GM19043 (cell line): ENCODE measurements around the gene GNPTG.
"Not testable (repeated sequence)": the region's sequence is repeated elsewhere in the genome, so short reads cannot be mapped to it uniquely, and the experiment has no call there.

ENCODE experiments used
- ATAC-seq: cut with Tn5 transposase; IDR thresholded peaks from one replicate; pipeline ENCODE4 v1.9.1; 2021; ENCODE audit warnings: low read depth; ENCODE audit not compliant: unreplicated experiment

Gene GNPTG

GRCh38 chr16:1317479-1318267, 34.1 kb upstream of the GNPTG start:
- ATAC-seq, result no peak

DNA sequence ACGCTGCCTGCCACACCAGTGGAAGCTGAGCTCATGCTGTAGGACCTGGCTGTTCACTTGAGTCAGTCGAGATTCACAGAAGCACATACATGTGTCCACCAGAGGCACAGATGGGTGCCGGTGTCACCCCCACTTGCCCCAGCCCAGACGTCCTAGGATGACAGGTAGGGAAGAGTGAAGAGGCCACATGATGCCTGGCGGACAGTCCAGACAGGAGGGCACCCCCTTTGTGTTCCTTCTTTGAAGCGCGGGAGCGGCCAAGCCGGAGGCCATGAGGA, 33.5 kb upstream of the GNPTG start:
- no peak for ATAC-seq

DNA sequence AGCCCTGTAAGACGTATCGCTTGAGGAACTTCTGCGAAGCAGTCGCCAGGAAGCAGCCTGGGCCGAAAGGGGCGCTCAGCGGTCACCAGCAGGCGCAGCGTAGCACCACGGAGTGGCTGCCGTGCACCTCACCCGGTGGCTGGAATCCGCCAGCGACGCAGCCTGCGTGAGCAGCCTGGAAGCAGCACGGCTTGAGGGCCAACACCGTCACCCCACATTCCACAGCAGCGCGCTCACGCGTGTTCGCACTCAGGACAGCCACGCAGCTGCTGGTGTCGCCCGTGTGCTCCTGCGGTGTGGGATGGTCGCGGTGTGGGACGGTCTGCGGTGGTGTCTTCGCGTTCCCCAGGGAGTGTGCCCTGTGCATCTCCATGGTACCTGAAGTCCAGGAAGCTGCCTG, 32.7 kb upstream of the GNPTG start:
- no peak for ATAC-seq

- ATAC-seq, result no peak
Observed at GRCh38 chr16:1320097-1320496, 31.6 kb upstream of the GNPTG start.

DNA sequence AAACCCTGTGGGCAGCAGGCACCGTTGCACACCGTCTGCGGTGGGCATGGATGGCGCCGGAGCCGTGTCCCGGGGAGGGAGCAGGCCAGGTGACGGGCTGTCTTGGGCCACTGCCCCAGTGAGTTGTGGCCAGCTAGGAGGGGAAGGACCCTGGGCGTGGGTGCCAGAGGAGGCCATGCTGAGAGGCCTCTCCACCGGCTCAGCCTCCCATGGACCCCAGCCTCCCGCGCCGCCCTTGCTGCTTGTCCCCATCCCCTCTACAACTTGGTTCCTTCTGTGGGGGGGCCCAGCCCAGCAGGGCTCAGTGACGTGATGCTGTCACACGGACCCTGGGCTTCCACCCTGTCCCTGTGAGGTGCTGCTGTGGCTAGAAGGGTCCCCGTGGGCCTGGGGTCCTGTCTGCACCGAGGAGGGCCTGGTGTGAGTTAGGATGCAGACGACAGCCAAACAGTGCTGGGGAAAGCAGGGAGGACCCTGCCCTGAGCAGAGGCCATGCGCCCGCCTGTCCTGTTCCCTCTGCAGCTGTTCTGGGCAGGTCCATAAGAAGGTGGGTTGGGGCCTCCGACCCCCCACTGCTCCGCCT, 31.0 kb upstream of the GNPTG start:
- no peak for ATAC-seq

- ATAC-seq, result no peak
Observed at GRCh38 chr16:1322407-1322806, 29.3 kb upstream of the GNPTG start.

DNA sequence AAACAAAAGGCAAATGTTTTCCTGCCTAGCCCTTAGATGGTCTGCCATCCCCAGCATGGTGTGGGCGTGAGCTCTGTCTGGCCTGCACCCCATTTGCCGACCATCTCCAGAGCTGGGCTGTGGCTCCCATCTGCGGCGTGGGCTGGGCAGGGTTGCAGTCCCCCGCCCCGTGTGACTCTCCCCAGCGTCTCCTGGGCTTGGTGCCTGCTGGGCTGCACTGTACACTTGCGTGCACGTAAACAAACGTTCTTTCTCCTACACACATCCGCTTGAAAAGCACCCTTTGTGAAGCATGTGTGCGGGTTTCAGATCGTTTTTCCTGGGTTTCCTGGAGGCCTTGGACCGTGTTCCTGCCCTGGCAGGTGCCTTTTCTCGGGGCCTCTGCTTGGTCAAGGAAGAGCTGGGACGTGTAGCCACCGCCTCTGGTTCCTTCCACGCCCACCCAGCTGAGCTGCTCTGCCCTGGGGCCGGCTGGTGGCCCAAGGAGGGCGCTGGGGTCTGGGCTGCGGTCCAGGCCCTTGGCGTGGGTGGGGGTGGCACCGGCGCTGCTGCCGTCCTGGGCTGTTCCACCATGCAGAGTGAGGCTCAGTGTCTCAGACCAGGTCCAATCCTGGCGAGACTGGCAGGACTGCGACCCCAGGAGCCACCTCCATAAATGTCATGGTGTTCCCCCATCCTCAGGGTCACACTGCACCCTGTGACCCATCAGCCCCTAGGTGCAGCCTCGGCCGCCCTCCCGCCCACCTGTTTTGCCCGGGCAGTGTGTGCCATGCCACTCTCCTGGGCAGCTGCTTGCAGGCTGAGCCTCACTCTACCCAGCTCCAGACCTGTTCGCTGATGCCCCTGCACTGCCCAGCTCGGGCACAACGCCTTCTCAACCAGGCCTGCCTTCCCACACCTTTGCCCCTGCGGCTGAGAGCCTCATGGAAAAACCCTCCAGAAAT, 28.2 kb upstream of the GNPTG start:
- ATAC-seq, result no peak

- no peak for ATAC-seq
Observed at GRCh38 chr16:1324286-1324826, 27.4 kb upstream of the GNPTG start.

GRCh38 chr16:1325261-1325660, 26.5 kb upstream of the GNPTG start:
- ATAC-seq, result no peak

DNA sequence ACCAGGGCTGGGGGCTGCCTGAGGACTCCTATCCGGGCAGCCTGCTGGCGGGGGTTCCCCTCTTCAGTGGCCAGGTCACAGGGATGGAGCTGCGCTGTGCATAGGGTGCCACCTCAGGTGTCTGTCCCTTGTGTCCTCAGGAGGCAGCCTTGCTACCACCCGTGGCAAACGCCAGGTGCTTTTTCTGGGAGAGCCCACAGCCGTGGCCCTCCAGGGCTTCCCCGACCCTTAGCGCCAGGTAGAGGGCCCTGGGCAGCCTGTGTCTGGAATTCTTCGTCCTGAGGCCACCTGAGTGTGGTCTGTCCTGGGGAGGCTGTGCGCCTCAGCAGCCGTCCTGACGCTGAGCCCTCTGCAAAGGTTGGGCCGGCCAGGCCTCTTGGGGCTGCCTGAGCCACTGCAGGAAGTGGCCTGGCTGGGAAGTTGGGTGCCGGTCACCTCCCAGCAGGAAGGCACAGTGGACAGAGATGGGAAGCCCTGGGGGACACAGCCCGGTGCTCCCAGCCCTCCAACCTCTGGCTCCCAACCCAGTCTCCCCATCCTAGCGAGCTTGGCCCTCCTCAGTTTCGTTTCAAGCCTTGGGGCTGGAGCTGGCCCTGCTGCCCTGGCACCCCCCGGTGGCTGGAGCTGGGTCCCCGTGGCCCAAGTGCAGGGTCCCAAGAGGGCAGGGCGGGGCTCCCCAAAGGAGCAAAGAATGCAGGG, 25.9 kb upstream of the GNPTG start:
- no peak for ATAC-seq

- no peak for ATAC-seq
Observed at GRCh38 chr16:1326391-1326790, 25.3 kb upstream of the GNPTG start.

- ATAC-seq, result no peak
Observed at GRCh38 chr16:1326946-1327618, 24.6 kb upstream of the GNPTG start.

DNA sequence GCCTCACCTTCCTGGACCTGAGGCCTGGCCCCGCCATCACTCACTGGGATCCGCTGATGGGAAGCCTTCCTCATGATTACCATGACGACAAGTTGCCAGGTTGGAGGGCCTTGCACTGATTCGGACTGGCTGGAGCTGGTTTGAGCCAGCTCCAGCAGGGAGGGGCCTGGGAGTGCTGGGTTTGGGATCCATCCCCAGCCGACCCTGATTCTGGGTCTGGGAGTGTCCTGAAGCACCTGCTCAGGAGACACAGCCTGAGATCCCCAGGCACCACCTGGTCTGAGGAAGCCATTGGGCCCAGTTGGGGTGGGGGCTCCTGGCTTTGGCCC, 24.1 kb upstream of the GNPTG start:
- no peak for ATAC-seq

- ATAC-seq, result not testable (repeated sequence)
Observed at GRCh38 chr16:1328136-1328535, 23.6 kb upstream of the GNPTG start.

- ATAC-seq, result not testable (repeated sequence)
Observed at GRCh38 chr16:1328961-1329360, 22.8 kb upstream of the GNPTG start.

DNA sequence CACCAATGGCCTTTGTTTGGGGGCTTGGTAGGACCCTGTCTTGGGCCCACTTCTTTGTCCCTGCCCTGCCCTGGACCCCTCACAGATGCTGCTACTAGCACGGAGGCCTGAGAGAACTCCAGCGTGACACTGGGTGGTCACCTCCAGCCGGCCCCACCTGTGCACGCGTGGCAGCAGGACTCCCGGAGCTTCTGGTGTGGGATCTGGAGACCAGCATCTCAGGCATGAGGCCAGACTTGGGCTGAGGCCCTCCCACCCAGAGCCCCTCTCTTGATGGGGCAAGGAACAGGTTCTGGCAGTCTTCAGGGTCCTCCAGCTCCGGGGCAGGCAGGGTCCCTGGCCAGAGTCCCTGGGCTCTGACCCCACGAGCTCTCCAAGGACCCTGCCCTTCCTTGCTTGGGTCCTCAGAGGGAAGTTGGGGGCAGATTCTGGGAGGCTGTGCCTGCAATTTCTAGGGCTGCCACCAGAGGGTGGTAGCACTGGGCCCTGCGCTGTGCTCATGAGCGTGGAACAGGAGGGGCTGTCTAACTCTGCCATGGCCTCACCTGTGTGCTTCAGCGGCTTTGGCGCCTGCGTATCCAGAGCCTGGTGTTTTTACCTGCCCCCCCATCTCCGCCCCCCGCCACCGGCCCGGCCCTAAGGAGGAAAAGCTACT, 21.3 kb upstream of the GNPTG start:
- ATAC-seq, result no peak

DNA sequence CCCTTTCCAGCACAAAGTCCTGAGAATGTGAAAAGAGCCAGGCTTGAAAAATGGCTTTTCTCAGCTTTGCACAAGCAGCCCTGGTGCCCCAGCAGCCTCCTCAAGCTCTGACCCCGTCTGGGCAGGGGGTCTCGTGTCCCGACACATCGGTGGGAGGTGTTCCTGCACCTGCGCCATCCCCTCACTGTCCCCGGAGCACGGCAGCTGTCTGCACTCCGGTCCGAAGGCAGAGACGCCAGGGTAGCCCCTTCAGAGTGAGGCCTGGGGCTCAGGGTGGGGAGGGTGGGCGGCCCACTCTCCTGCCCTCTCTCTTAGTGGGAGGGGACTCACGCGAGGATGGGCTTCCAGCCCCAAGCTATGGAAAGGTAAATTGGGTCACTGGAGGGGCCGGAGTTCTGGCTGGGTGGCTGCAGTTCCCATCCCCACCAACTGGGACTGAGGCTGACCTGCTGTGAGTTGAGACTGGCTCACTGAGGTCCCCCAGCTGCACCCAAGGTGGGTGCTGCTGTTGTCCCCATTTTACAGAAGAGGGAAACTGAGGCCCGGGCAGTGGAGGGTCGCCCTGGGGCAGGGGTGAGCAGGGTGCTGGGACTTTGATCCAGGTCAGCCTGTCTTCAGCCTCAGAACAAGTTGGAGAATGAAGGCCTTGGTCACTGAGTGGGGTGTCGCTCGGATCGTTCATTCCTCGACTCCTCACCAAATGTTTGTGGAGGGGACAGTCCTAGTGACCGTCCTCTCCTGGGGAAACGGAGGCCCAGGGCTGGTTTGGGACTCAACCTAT, 20.6 kb upstream of the GNPTG start:
- no peak for ATAC-seq

DNA sequence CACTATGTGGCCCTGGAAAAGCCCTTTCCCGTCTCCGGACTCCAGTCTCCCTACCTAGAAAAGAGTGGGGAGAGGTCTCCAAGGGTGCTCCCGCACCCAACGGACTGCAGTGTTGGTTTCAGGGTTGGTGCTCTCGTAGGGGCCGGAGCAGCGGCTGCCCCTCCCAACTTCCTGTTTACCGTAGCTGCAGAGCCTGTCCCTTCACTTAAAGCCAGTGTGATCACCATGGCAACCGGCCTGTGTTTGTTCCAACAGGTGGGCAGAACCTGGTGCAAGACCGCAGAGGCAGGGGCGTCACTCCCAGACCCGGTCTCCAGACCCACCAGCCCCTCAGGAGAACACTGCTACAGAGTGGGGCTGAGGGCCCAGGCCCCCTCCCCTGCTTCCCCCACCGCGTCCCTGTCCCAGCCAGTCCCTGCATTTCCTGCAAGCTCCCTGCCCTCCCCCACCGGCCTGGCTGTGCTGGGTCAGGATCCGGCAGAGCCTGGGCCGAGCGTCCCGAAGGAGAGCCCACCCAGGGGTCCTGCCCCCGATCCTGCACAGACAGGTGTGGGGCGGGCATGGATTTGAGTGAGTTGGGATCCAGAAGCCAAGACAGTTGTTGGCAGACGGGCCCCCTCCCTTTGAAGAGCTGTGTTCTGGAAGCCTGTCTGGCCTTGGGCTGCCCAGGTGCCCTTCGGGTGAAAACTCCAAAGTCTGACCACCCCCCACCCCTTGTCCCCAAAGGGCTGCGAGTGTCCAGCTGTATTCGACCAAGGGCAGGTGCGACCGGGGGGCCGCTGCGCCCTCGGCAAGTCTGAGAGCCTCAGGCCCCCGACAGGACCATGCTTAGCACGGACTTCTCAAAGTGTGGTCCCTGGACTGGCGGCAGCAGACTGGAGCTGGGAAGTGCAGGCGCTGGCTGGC, 19.8 kb upstream of the GNPTG start:
- no peak for ATAC-seq
